Kidney epithelial cell (primary cell): ENCODE data around the gene HOXA13. TPM values are rescaled to one million over a fixed set of nuclear protein-coding genes. Genes with fewer than 3 reads are reported as not detected.

ENCODE experiments used
- DNase-seq: peaks from one replicate; pipeline ENCODE4 v3.0.0-alpha.2; 2010; ENCODE audit warnings: low read depth
- H3K27me3 ChIP-seq: 2 replicates; pipeline ENCODE4 v1.6.0; 2011; ENCODE audit warnings: low read length; ENCODE audit not compliant: control insufficient read depth, insufficient read depth
- H3K36me3 ChIP-seq: 2 replicates; pipeline ENCODE4 v1.5.1; 2011; ENCODE audit warnings: low read length; ENCODE audit not compliant: control insufficient read depth, insufficient read depth
- H3K4me3 ChIP-seq: 2 replicates; pipeline ENCODE4 v1.5.1; 2011; ENCODE audit warnings: low read depth, mild to moderate bottlenecking, control low read depth, low read length
- CTCF ChIP-seq: IDR thresholded peaks from 2 replicates; pipeline ENCODE4 v1.5.1; 2011; ENCODE audit warnings: mild to moderate bottlenecking, moderate library complexity, low read length, control low read depth, inconsistent platforms; ENCODE audit not compliant: insufficient read depth, poor library complexity, severe bottlenecking
- total RNA-seq: library from RNA; depleted of rRNA; stranded (reverse); fragments of >200 nt; gene quantifications from 2 replicates; pipeline ENCODE4 v1.2.3, GENCODE V29; 2015

The HOXA13 gene
- total RNA-seq, 1 donor from 2014 or later, result not detected

DNA sequence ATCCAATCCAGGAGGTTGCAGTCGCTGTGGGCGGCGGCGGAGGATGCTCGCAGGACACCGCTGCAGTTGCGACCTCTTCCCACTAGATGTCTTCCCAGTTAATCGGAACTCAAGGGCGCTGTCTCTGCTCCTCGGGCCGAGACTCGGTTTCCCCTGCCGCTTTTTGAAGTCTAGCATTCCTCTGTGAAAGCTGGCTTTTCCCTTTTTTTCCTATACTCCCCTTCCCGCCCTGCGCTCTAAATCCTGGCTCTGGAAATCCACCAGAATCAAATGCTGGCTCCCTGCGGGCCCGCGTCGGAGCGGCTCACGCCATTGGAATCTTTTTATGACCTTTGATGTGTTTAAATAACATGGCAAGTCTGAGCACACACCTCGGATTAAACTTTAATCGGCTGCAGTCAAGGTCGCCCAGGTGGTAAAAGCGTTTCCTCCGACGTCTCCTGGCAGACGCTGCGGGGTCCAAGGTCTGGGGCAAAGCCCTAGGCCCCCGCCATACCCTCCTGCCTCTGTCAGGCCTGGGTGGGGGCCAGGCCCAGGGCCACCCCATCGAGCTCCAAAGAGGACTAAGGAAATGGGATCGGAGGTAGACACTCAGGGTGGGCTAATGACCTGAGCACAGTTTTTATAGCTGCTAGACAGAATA is 10.7 kb upstream of the HOXA13 start:
- Histone ChIP-seq H3K36me3 (no peaks in the 10 kb centered on the region), H3K27me3 (peaks cover 86% of the 10 kb centered on the region), H3K4me3 (no peak overlapping the region)
- TF ChIP-seq CTCF, result peak; percentile 76
- no peak for DNase-seq

- DNase-seq, result no peak
- H3K4me3 ChIP-seq, result no peak overlapping the region
- no peak for TF ChIP-seq CTCF
Observed at GRCh38 chr7:27209933-27210440, 10.1 kb upstream of the HOXA13 start.

GRCh38 chr7:27208998-27209397 is 9.1 kb upstream of the HOXA13 start:
- Histone ChIP-seq H3K36me3 (no peaks in the 10 kb centered on the region), H3K27me3 (peaks cover 86% of the 10 kb centered on the region), H3K4me3 (no peak overlapping the region)
- no peak for TF ChIP-seq CTCF
- DNase-seq, result no peak

More at GRCh38 chr7:27209933-27210440, 10.1 kb upstream of the HOXA13 start:
- H3K27me3 ChIP-seq, result peaks cover 86% of the 10 kb centered on the region
- H3K36me3 ChIP-seq, result no peaks in the 10 kb centered on the region

DNA sequence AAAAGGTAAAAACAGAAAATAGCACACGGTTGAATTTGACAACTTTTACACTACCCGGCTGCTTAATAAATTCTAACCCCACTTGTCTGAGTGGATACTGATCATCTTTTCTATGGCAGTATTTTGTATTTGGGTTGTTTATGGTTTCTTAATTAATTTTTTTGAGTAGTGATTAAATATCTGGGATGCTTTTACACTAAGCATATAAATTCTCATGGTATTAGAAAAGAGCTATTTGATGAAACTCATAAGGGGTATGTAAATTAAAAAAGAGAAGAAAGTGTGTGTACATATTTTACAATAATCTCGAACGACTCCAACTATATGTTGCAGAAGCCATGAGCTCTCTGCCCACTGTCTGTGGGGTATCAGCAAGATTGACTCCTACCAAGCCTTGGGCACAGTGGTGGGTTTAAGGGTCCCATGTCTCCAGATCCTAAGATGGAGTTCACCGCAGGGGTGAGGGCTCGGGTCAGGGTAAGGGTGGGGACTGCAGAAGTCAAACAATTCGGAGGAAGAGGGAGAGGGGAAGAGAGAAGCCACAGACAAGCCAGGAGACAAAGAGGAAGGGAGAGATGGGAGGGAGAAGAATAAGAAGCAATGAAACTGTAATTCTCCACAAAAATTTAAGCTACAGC is 7.6 kb upstream of the HOXA13 start:
- H3K27me3 ChIP-seq, result peaks cover 84% of the 10 kb centered on the region

GRCh38 chr7:27205325-27206280 is 5.7 kb upstream of the HOXA13 start:
- DNase-seq, result no peak
- Histone ChIP-seq H3K27me3 (peaks cover 88% of the 10 kb centered on the region), H3K4me3 (no peak overlapping the region), H3K36me3 (no peaks in the 10 kb centered on the region)
- no peak for TF ChIP-seq CTCF

More for the DNA sequence above, 7.6 kb upstream of the HOXA13 start:
- no peak for TF ChIP-seq CTCF
- no peak for DNase-seq
- Histone ChIP-seq H3K4me3 (no peak overlapping the region), H3K36me3 (no peaks in the 10 kb centered on the region)
